Colonic mucosa (tissue), 4 donors: Measurements from ENCODE around the gene MAT1A. TPM values are rescaled to one million over a fixed set of nuclear protein-coding genes. Genes with fewer than 3 reads are reported as not detected.

Source experiments
- DNase-seq: peaks from one replicate; pipeline ENCODE4 v3.0.0-alpha.2; 2020
- H3K27ac ChIP-seq: fragments of 200-600 bp; one replicate; pipeline ENCODE4 v1.8.0; 2021
- H3K27me3 ChIP-seq: fragments of 200-600 bp; one replicate; pipeline ENCODE4 v1.8.0; 2021
- H3K36me3 ChIP-seq: fragments of 200-600 bp; one replicate; pipeline ENCODE4 v1.8.0; 2021
- H3K4me1 ChIP-seq: fragments of 200-600 bp; one replicate; pipeline ENCODE4 v1.8.0; 2021; ENCODE audit warnings: mild to moderate bottlenecking
- H3K4me3 ChIP-seq: fragments of 200-600 bp; one replicate; pipeline ENCODE4 v1.8.0; 2021
- H3K9ac ChIP-seq, 2 donors: one replicate each; pipeline ENCODE4 v1.7.0; 2013; ENCODE audit warnings: control low read depth in 2 of 2, low read depth in 2 of 2, low read length in 2 of 2
- H3K9me3 ChIP-seq: fragments of 200-600 bp; one replicate; pipeline ENCODE4 v1.8.0; 2021
- CTCF ChIP-seq: fragments of 200-600 bp; IDR thresholded peaks from one replicate; pipeline ENCODE4 v1.8.0; 2022; ENCODE audit warnings: antibody characterized with exemption, mild to moderate bottlenecking
- intact Hi-C: fragments of 100-400 bp; cut with DNase I; formaldehyde crosslinking; loops from one replicate; pipeline ENCODE4 v1.14.1; 2022
- total RNA-seq, 2 donors: library from RNA; stranded (reverse); fragmentation: NEBNext Ultra II Directional in 1 of 2; extraction: Animal tissue kit (Norgen Biotek cat#: 25700) in 1 of 2; gene quantifications; one replicate each; pipeline ENCODE4 v1.2.1, GENCODE V29; 2021
- donor health status: healthy.
- donor health status: DM: no; HTN: no; CAD: no.
- donor health status: DM: no; HTN: no; CAD: no.

Gene MAT1A
- total RNA-seq, 2 donors from 2014 or later: 1.4 to 1.8 TPM

GRCh38 chr10:80277567-80278250 lies 11.7 kb downstream of the MAT1A start:
- Histone ChIP-seq H3K4me1 (no peaks in the 10 kb centered on the region), H3K9ac (no peak overlapping the region), H3K27ac (no peak overlapping the region), H3K9me3 (no peaks in the 10 kb centered on the region), H3K36me3 (no peaks in the 10 kb centered on the region), H3K27me3 (no peaks in the 10 kb centered on the region), H3K4me3 (no peak overlapping the region)
- DNase-seq: peak; percentile 13
- no peak for TF ChIP-seq CTCF
- intact Hi-C loops: no loop called here

- no peak for TF ChIP-seq CTCF
- no peak overlapping the region for H3K9ac ChIP-seq
- peak; percentile 2 for DNase-seq
Measured at GRCh38 chr10:80277016-80277415, 12.4 kb downstream of the MAT1A start.

GRCh38 chr10:80276335-80276734 lies 13.1 kb downstream of the MAT1A start:
- DNase-seq: peak; percentile 7
- TF ChIP-seq CTCF: no peak

More at GRCh38 chr10:80277016-80277415, 12.4 kb downstream of the MAT1A start:
- Histone ChIP-seq H3K4me1 (no peaks in the 10 kb centered on the region), H3K36me3 (no peaks in the 10 kb centered on the region), H3K9me3 (no peaks in the 10 kb centered on the region), H3K27ac (no peak overlapping the region), H3K27me3 (no peaks in the 10 kb centered on the region), H3K4me3 (no peak overlapping the region)
- intact Hi-C loops: no loop called here

GRCh38 chr10:80275756-80276155 lies 13.7 kb downstream of the MAT1A start:
- H3K9me3 ChIP-seq: no peaks in the 10 kb centered on the region
- peak; percentile 15 for DNase-seq
- H3K4me1 ChIP-seq: no peaks in the 10 kb centered on the region
- no peaks in the 10 kb centered on the region for H3K36me3 ChIP-seq
- H3K27me3 ChIP-seq: no peaks in the 10 kb centered on the region
- H3K9ac ChIP-seq: no peak overlapping the region
- no peak overlapping the region for H3K27ac ChIP-seq
- no peak for TF ChIP-seq CTCF
- H3K4me3 ChIP-seq: no peak overlapping the region
- intact Hi-C loops: no loop called here

More at GRCh38 chr10:80276335-80276734, 13.1 kb downstream of the MAT1A start:
- H3K27me3 ChIP-seq: no peaks in the 10 kb centered on the region
- no peak overlapping the region for H3K9ac ChIP-seq
- intact Hi-C loops: no loop called here
- H3K9me3 ChIP-seq: no peaks in the 10 kb centered on the region
- no peaks in the 10 kb centered on the region for H3K4me1 ChIP-seq
- no peaks in the 10 kb centered on the region for H3K36me3 ChIP-seq
- H3K4me3 ChIP-seq: no peak overlapping the region
- no peak overlapping the region for H3K27ac ChIP-seq

- intact Hi-C loops: no loop called here
- H3K9ac ChIP-seq: no peak overlapping the region
- no peaks in the 10 kb centered on the region for H3K36me3 ChIP-seq
- peak; percentile 2 for DNase-seq
- no peak for TF ChIP-seq CTCF
- no peaks in the 10 kb centered on the region for H3K4me1 ChIP-seq
- no peaks in the 10 kb centered on the region for H3K9me3 ChIP-seq
- H3K27ac ChIP-seq: no peak overlapping the region
- no peak overlapping the region for H3K4me3 ChIP-seq
- no peaks in the 10 kb centered on the region for H3K27me3 ChIP-seq
Measured at GRCh38 chr10:80275135-80275498, 14.3 kb downstream of the MAT1A start.
